22Rv1 (cell line): ENCODE data around the gene ACAP1.
"Not testable (repeated sequence)": the region's sequence is repeated elsewhere in the genome, so short reads cannot be mapped to it uniquely, and the experiment has no call there.

Source experiments
- ZFX ChIP-seq: fragments of 450-650 bp; IDR thresholded peaks from 2 replicates; pipeline ENCODE4 v1.6.1; 2017; ENCODE audit warnings: antibody characterized with exemption, borderline replicate concordance
- TF ChIP-seq, protein P1 (sequence below): fragments of 450-650 bp; IDR thresholded peaks from 2 replicates; pipeline ENCODE4 v1.5.1; 2017; ENCODE audit warnings: mild to moderate bottlenecking

GRCh38 chr17:7337600-7337999, 1.3 kb downstream of the ACAP1 start:
- TF ChIP-seq, protein P1, sequence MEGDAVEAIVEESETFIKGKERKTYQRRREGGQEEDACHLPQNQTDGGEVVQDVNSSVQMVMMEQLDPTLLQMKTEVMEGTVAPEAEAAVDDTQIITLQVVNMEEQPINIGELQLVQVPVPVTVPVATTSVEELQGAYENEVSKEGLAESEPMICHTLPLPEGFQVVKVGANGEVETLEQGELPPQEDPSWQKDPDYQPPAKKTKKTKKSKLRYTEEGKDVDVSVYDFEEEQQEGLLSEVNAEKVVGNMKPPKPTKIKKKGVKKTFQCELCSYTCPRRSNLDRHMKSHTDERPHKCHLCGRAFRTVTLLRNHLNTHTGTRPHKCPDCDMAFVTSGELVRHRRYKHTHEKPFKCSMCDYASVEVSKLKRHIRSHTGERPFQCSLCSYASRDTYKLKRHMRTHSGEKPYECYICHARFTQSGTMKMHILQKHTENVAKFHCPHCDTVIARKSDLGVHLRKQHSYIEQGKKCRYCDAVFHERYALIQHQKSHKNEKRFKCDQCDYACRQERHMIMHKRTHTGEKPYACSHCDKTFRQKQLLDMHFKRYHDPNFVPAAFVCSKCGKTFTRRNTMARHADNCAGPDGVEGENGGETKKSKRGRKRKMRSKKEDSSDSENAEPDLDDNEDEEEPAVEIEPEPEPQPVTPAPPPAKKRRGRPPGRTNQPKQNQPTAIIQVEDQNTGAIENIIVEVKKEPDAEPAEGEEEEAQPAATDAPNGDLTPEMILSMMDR = not testable (repeated sequence)
- not testable (repeated sequence) for TF ChIP-seq ZFX
